Activated CD4-positive, alpha-beta T cell treated with anti-CD3 and anti-CD28 coated beads for 36 hours (primary cell): ENCODE measurements around the gene WDFY3. TPM values are rescaled to one million over a fixed set of nuclear protein-coding genes. Genes with fewer than 3 reads are reported as not detected.
A peak's percentile ranks its signal among the peaks of the same experiment; 100 is the strongest.

Source experiments
- ATAC-seq: fragments of 200-7000 bp; cut with Tn5 transposase; one replicate; pipeline ENCODE4 v1.10.0; 2021; ENCODE audit warnings: mild to moderate bottlenecking, moderate library complexity
- CTCF ChIA-PET: fragments of 350-600 bp; sonication (Branson Sonifier 250); formaldehyde crosslinking; loops from one replicate; lab custom pipeline; 2021; ENCODE audit warnings: antibody characterized with exemption; lab: Charles Lee
- POLR2A ChIA-PET: fragments of 350-600 bp; sonication (Branson Sonifier 250); formaldehyde crosslinking; loops from one replicate; lab custom pipeline; 2021; ENCODE audit warnings: antibody characterized with exemption, inconsistent platforms; lab: Charles Lee
- DNase-seq: peaks from one replicate; pipeline ENCODE4 v3.0.0-alpha.2; 2020
- H3K27ac Mint-ChIP-seq: one replicate; pipeline ENCODE4 v1.8.0; 2021; ENCODE audit warnings: mixed read lengths
- H3K27me3 Mint-ChIP-seq: one replicate; pipeline ENCODE4 v1.8.0; 2021; ENCODE audit warnings: mixed read lengths
- H3K36me3 Mint-ChIP-seq: one replicate; pipeline ENCODE4 v1.8.0; 2021; ENCODE audit warnings: low read depth, mixed read lengths
- H3K4me1 Mint-ChIP-seq: one replicate; pipeline ENCODE4 v1.8.0; 2021; ENCODE audit warnings: mixed read lengths
- H3K4me3 Mint-ChIP-seq: one replicate; pipeline ENCODE4 v1.8.0; 2021; ENCODE audit warnings: mild to moderate bottlenecking, moderate library complexity, mixed read lengths
- H3K9me3 Mint-ChIP-seq: one replicate; pipeline ENCODE4 v1.8.0; 2021; ENCODE audit warnings: low read depth, mixed read lengths
- intact Hi-C, 2 experiments: fragments of 100-400 bp; cut with DNase I in 1 of 2; cut with micrococcal nuclease in 1 of 2; formaldehyde crosslinking; loops; one replicate each; pipeline versions ENCODE4 v1.14.2 to v1.15.1; 2022 to 2024; cut with DNase I, micrococcal nuclease
- total RNA-seq, 2 experiments: library from RNA; stranded (reverse); gene quantifications; one replicate each; pipeline ENCODE4 v1.2.3, GENCODE V29; 2021

WDFY3 gene
- total RNA-seq, 2 experiments from 2014 or later = 1.8 to 2.3 TPM

DNA sequence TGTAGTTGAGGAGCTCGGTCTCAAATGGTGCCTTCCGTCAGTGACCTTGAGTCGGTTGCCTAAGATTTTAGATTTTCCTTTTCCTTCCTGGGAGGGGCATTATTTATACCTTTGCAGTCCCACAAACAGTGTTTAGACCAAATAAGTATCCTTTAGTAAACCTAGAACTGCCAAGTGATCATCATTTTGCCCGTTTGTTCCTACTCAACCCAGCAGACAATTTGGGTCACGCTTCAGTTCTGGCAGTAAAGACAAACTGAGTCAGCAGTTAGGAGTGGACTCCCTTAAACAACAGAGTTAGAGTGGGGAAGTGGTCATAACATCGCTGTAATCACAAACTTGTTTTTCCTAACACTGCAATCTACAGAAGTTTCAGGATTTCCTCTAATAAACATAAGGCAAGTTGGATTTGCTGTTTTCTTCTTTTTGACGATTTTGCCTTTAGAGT, 777 bp upstream of the WDFY3 start:
- intact Hi-C loops = no loop called here
- Mint-ChIP-seq H3K36me3 (no peaks in the 10 kb centered on the region), H3K4me3 (peak overlapping the region; percentile 76), H3K27me3 (peaks cover 35% of the 10 kb centered on the region), H3K27ac (no peak overlapping the region), H3K4me1 (peaks cover 11% of the 10 kb centered on the region), H3K9me3 (no peaks in the 10 kb centered on the region)
- POLR2A ChIA-PET = no interaction called here
- ATAC-seq (no peak), DNase-seq (no peak)
- CTCF ChIA-PET = no interaction called here

DNA sequence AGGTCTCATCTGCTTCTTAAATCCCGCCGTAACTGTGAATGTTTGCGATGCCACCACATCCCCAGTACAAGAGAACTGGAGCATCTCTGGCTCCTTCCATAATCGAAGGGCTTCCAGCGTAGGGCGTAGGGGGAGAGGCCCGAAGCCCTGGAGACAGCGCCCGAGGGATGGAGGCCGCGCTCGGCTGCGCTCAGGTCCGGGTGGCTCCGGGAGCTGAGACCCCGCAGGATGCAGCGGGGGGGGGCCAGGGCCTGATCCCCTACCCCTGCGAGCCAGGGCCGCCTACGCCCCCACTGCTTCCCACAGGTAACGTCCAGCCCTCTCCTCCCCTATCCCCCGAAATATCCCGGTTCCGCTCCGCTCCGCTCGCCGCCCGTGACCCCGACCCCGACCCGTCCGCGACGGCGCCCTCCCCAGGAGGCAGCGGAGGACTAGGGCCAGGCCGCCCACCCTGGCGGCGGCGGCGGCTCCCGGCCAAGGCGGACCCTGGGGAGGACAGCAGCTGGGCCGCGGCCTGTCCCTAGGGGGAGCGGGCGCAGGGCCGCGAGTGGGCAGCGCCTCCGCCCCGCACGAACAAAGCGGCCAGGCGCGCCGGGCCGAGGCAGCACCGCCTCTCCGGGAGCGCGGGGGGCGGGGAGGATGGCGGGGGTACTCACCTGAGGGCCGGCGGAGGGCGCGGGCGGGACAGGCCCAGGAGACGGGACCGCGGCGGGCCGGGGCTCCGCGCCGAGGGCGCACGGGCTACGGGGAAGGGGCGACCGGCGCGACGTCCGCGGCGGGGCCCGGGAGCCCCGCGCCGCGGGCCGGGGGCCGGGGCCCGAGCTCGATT, 723 bp downstream of the WDFY3 start:
- POLR2A ChIA-PET = no interaction called here
- Mint-ChIP-seq H3K36me3 (no peaks in the 10 kb centered on the region), H3K27me3 (peaks cover 32% of the 10 kb centered on the region), H3K9me3 (no peaks in the 10 kb centered on the region), H3K4me3 (peak overlapping the region; percentile 57), H3K4me1 (peaks cover 11% of the 10 kb centered on the region), H3K27ac (no peak overlapping the region)
- intact Hi-C loops = no loop called here
- ATAC-seq = peak; percentile 36
- CTCF ChIA-PET = no interaction called here
- DNase-seq = peak; percentile 9

DNA sequence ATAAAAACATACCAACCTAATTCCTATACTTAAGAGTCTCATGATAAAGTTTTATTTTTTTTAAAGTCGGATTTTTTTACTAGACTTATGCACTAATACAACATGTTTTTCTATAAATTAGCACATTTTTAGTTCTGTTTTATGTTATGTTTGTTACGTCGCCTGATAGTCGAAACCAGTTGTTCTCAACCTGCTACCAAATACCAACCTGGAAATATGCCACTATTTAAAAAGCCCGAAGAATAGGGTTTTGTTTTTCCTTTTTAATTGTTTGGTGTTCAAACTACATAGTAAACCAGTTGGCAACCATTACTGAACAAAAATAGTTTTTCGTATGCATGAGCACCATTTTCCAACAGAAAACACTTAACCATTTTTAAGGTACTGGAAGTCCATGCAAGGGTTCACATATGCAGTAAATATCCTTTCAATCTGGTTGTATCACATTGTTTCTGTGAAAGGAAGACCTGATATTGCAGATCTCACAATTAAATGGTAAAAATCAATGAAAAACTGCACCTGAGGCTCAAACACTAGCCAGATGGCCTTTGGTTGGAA, 1.4 kb downstream of the WDFY3 start:
- DNase-seq (no peak), ATAC-seq (no peak)
- ChIA-PET POLR2A (no interaction called here), CTCF (no interaction called here)
- H3K27me3 Mint-ChIP-seq = peaks cover 34% of the 10 kb centered on the region
- peak overlapping the region; percentile 57 for H3K4me3 Mint-ChIP-seq
- intact Hi-C loops = no loop called here
- H3K27ac Mint-ChIP-seq = no peak overlapping the region
- peaks cover 11% of the 10 kb centered on the region for H3K4me1 Mint-ChIP-seq
- H3K36me3 Mint-ChIP-seq = no peaks in the 10 kb centered on the region
- no peaks in the 10 kb centered on the region for H3K9me3 Mint-ChIP-seq

DNA sequence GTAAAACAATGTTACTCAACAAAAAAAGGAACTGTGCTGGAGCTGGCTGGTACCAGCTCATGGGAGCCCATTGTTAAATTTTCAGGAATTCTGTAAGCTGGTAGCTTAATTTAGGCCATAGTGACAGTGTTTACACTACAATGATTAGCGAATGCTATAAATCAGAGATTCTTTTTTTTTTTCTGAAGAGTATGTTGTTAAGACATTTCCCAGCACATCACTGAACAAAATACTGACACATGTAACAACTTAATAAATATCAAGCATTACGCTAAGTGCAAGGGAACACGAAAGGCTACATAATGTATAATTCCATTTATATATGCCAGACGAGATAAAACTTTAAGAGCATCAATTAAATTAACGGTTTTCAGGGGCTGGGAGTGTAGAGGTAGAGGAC, 4.4 kb downstream of the WDFY3 start:
- ATAC-seq = no peak
- Mint-ChIP-seq H3K9me3 (no peaks in the 10 kb centered on the region), H3K36me3 (no peaks in the 10 kb centered on the region), H3K27me3 (peaks cover 20% of the 10 kb centered on the region), H3K4me1 (peaks cover 8% of the 10 kb centered on the region), H3K4me3 (no peak overlapping the region), H3K27ac (no peak overlapping the region)
- ChIA-PET POLR2A (no interaction called here), CTCF (interaction anchor here (1.1 kb wide), 1 partner anchor 212 kb away, joined by 3 read pairs; no protein-coding TSS in a partner anchor)
- DNase-seq = no peak
- intact Hi-C loops = no loop called here

DNA sequence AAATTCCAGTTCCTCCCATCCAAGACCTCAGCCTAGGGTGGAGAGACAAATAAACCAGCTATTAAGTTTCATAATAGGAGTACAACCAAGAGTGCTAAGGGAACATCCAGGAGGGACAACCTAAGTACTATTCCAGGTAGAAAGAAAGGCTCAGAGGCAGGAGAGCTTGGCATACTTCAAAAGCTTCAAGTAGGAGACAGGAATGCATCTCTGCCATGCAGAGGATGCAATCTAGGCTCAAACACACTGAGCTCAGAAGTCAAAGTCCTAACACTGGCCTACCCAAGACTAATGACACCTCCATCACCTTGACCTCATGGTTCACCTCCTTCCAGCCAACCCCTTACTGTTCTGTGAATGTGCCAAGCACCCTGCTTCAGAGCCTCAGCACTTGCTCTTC, 8.1 kb downstream of the WDFY3 start:
- intact Hi-C loops = no loop called here
- ATAC-seq (no peak), DNase-seq (no peak)
- Mint-ChIP-seq H3K4me1 (no peaks in the 10 kb centered on the region), H3K27ac (no peak overlapping the region), H3K4me3 (no peak overlapping the region), H3K27me3 (peaks cover 7% of the 10 kb centered on the region), H3K36me3 (no peaks in the 10 kb centered on the region), H3K9me3 (no peaks in the 10 kb centered on the region)
- ChIA-PET CTCF (interaction anchor here (0.8 kb wide), 1 partner anchor 13 kb away, joined by 3 read pairs; no protein-coding TSS in a partner anchor), POLR2A (no interaction called here)

DNA sequence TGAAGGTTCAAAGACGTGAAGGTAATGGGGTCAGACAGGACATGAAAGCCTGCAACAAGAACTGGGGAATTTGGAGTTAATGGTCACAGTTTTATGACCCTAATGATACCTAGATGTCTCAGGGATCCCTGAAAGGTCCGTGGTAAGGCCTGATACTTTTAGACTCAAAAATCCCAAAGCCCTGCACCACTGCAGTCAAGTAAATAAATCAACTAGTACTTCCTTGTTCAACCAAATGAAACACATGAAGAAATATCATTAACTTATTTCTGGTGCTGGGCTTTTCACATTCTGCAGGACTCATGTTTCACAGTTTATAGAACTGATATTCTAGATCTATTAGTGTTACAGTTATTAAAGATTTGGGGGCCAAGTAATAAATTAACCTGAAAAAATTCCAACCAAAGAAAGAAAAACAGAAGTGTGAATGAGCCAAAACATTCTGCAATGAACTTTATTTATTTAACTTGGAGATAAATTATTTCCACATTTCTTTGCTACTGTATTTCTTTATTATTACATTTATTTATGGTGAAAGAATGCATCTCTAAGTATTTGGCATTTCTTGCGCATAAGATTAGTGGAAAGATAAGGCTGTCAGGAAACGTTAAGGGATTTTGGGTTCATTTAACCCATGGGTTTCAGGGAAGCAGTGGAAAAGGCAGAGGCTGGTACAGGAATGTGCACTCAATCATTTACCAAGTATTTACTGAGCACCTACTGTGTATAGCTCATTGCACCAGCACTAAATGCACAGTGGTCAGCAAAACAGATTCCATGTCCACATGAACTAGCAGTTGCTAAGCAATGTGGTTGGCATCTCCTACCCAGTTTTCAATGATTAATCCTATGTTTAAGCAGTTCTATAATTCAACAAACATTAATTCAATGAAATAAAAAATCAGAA, 8.7 kb downstream of the WDFY3 start:
- H3K4me3 Mint-ChIP-seq = no peak overlapping the region
- POLR2A ChIA-PET = no interaction called here
- CTCF ChIA-PET = interaction anchor here (0.8 kb wide), 1 partner anchor 13 kb away, joined by 3 read pairs; no protein-coding TSS in a partner anchor
- no peaks in the 10 kb centered on the region for H3K4me1 Mint-ChIP-seq
- intact Hi-C loops = no loop called here
- H3K9me3 Mint-ChIP-seq = no peaks in the 10 kb centered on the region
- H3K27me3 Mint-ChIP-seq = peaks cover 7% of the 10 kb centered on the region
- ATAC-seq = no peak
- no peak for DNase-seq
- H3K27ac Mint-ChIP-seq = no peak overlapping the region
- H3K36me3 Mint-ChIP-seq = no peaks in the 10 kb centered on the region

DNA sequence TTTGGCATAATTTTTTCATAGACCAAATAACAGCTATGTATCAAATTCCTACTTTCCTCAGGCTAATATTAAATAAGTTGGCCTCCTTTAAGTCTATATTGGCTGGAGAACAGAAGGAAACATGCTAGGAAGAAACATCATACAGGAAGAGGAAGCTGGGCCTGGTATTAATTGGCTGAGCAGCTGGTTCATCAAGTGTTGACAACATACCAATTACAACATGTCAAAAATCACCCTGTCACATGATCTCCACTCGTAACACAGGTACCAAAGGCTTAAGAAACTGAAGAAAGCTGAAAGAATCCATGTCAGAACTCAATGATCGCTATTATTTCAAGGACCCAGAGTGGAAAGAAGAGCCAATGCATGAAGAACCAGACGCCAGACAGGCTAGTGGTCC, 10.5 kb downstream of the WDFY3 start:
- DNase-seq = no peak
- CTCF ChIA-PET = interaction anchor here (0.6 kb wide), 1 partner anchor 16 kb away, joined by 3 read pairs; no protein-coding TSS in a partner anchor
- intact Hi-C loops = no loop called here
- no peaks in the 10 kb centered on the region for H3K36me3 Mint-ChIP-seq
- no peaks in the 10 kb centered on the region for H3K4me1 Mint-ChIP-seq
- H3K27me3 Mint-ChIP-seq = peaks cover 3% of the 10 kb centered on the region
- no peak overlapping the region for H3K27ac Mint-ChIP-seq
- POLR2A ChIA-PET = no interaction called here
- no peak overlapping the region for H3K4me3 Mint-ChIP-seq
- H3K9me3 Mint-ChIP-seq = no peaks in the 10 kb centered on the region
- no peak for ATAC-seq

DNA sequence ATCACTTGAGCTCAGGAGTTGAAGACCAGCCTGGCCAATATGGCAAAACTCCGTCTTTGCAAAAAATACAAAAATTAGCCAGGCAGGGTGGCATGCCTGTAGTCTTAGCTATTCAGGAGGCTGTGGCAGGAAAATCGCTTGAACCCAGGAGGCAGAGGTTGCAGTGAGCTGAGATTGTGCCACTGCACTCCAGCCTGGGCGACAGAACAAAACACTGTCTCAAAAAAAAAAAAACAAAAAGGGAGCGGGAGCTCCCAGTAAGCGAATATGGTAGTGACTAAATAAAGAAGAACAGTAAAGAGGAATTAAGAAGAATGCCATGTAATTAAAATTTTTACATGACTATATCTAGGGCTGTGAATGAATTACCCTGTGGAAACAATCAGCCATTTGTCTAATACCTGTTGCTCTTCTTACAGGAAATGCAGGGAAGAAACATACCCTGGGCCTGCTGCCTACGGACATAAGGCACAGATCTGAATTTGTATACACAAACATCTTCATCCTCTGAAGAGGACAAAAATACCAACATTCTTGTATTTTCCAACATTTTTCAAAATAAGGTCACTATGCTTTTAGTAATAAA, 11.4 kb downstream of the WDFY3 start:
- H3K27me3 Mint-ChIP-seq = peaks cover under 1% of the 10 kb centered on the region
- H3K27ac Mint-ChIP-seq = no peak overlapping the region
- DNase-seq (no peak), ATAC-seq (no peak)
- H3K4me3 Mint-ChIP-seq = no peak overlapping the region
- no peaks in the 10 kb centered on the region for H3K9me3 Mint-ChIP-seq
- H3K36me3 Mint-ChIP-seq = no peaks in the 10 kb centered on the region
- no peaks in the 10 kb centered on the region for H3K4me1 Mint-ChIP-seq
- ChIA-PET CTCF (no interaction called here), POLR2A (interaction anchor here (0.7 kb wide), 1 partner anchor 174 kb away, joined by 3 read pairs; no protein-coding TSS in a partner anchor)
- intact Hi-C loops = no loop called here

DNA sequence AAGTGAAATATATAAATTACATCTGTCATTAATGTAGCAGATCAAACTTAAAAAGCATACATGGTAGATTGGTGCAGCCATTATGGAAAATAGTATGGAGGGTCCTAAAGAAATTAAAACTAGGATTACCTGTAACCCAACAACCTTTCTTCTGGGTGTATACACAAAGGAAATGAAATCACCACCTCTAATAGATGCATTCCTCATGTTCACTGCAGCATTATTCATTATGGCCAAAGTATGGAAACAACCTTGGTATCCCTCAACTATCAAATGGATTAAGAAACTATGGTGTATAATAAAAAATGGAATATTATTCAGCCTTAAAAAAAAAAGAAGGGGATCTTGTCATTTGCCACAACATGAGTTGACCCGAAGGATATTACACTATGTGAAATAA, 13.7 kb downstream of the WDFY3 start:
- ChIA-PET POLR2A (no interaction called here), CTCF (no interaction called here)
- H3K27ac Mint-ChIP-seq = no peak overlapping the region
- DNase-seq (no peak), ATAC-seq (no peak)
- H3K4me3 Mint-ChIP-seq = no peak overlapping the region
- no peaks in the 10 kb centered on the region for H3K36me3 Mint-ChIP-seq
- no peaks in the 10 kb centered on the region for H3K9me3 Mint-ChIP-seq
- no peaks in the 10 kb centered on the region for H3K4me1 Mint-ChIP-seq
- H3K27me3 Mint-ChIP-seq = no peaks in the 10 kb centered on the region
- intact Hi-C loops = no loop called here

DNA sequence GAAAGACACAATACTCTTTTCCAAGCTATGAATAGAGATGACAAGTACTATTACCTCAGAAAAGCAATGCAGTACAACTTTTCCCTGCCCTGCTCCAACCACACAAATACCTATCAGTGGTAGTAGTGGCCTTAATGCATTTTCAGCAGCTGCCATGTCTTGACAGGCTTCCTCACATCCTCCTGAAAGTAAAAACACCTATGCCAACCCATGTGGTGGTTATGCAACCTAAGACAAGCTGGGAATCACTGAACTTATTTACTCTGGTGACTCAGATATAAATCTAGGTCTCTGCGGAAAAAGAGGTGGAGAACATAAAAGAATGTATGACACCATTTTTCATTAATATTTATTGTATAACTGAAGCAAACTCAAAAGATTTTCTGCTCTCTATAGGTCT, 14.5 kb downstream of the WDFY3 start:
- intact Hi-C loops = no loop called here
- no peaks in the 10 kb centered on the region for H3K4me1 Mint-ChIP-seq
- ATAC-seq (no peak), DNase-seq (no peak)
- H3K4me3 Mint-ChIP-seq = no peak overlapping the region
- H3K36me3 Mint-ChIP-seq = no peaks in the 10 kb centered on the region
- ChIA-PET CTCF (no interaction called here), POLR2A (no interaction called here)
- H3K27me3 Mint-ChIP-seq = no peaks in the 10 kb centered on the region
- no peak overlapping the region for H3K27ac Mint-ChIP-seq
- no peaks in the 10 kb centered on the region for H3K9me3 Mint-ChIP-seq

DNA sequence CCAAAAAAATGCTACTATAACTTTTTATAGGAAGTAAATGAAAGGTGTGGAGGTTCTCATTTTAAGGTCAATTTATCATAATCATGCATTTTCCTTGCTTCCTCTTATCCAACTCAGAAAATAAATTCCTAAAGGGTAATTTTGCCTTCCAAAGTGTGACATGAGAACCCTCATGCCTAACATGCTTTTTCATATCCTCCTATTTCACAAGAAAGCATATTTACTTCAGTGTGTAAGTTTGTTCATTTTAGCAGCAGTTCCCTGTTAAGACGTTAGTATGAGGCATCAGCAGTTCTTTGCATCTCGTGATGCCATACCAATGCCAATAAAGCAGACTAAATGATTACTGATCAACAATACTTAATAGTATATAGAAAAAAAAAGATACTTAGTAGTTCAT, 18.4 kb downstream of the WDFY3 start:
- no peaks in the 10 kb centered on the region for H3K9me3 Mint-ChIP-seq
- H3K36me3 Mint-ChIP-seq = no peaks in the 10 kb centered on the region
- H3K4me3 Mint-ChIP-seq = no peak overlapping the region
- intact Hi-C loops = no loop called here
- DNase-seq = no peak
- ChIA-PET POLR2A (no interaction called here), CTCF (no interaction called here)
- H3K27ac Mint-ChIP-seq = no peak overlapping the region
- H3K27me3 Mint-ChIP-seq = peaks cover 2% of the 10 kb centered on the region
- ATAC-seq = no peak
- H3K4me1 Mint-ChIP-seq = no peaks in the 10 kb centered on the region
